Muscle layer of duodenum (tissue), 2 donors: ENCODE data around the gene CTU1.

Experiments
- H3K27ac ChIP-seq: one replicate; pipeline ENCODE4 v1.7.0; 2013; ENCODE audit warnings: mild to moderate bottlenecking, low read length
- H3K27me3 ChIP-seq: one replicate; pipeline ENCODE4 v1.7.0; 2013; ENCODE audit warnings: low read depth, mild to moderate bottlenecking, control low read depth, low read length
- H3K36me3 ChIP-seq, 2 donors: one replicate each; pipeline ENCODE4 v1.7.0; 2013; ENCODE audit warnings: low read length in 2 of 2, control low read depth in 1 of 2, mild to moderate bottlenecking in 1 of 2; ENCODE audit not compliant: insufficient read depth in 2 of 2, control insufficient read depth in 1 of 2
- H3K4me1 ChIP-seq, 2 donors: one replicate each; pipeline ENCODE4 v1.7.0; 2013; ENCODE audit warnings: low read length in 2 of 2, mild to moderate bottlenecking in 2 of 2, control low read depth in 1 of 2, moderate library complexity in 1 of 2; ENCODE audit not compliant: insufficient read depth in 2 of 2, control insufficient read depth in 1 of 2
- H3K4me3 ChIP-seq, 2 donors: one replicate each; pipeline ENCODE4 v1.7.0; 2013; ENCODE audit warnings: low read length in 2 of 2, low read depth in 1 of 2, mild to moderate bottlenecking in 1 of 2
- H3K9me3 ChIP-seq, 2 donors: one replicate each; pipeline ENCODE4 v1.7.0; 2013; ENCODE audit warnings: low read length in 2 of 2, control low read depth in 1 of 2, mild to moderate bottlenecking in 1 of 2; ENCODE audit not compliant: control insufficient read depth in 1 of 2
- donor health status: healthy.

Gene CTU1

DNA sequence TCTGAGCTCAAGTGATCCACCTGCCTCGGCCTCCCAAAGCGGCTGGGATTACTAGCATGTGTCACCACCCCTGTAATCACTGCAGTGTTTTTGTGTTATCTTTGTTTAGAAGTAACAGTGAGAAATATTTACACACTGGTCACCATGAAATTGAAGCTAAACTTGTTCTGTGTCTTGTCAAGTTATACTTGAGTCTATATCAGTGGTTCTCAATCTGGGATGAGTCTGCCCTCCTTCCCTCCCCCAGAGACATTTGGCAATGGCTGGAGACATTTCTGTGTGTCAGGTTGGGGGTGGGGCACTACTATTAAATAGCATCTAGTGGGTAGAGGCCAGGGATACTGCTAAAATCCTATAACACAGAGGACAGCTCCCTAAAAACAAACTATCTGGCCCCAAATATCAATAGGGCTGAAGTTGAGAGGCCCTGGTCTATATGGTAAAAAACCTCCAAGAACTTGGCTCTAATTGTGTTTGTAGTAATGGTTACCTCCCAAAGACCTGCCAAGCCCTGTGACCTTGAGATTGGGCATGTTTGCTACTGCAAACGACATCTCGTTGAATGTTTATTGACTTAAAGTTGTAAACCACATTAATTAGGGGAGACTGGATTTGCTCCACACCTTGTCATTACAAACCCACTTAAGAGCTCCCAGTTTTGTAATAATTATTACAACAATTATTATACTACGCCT, 6.9 kb downstream of the CTU1 start:
- Histone ChIP-seq H3K9me3 (no peaks in the 10 kb centered on the region), H3K4me1 (peaks cover 0 to 4% of the 10 kb centered on the region in 2 donors), H3K4me3 (no peak overlapping the region), H3K36me3 (peaks cover 3 to 12% of the 10 kb centered on the region in 2 donors), H3K27ac (no peak overlapping the region), H3K27me3 (no peaks in the 10 kb centered on the region)

DNA sequence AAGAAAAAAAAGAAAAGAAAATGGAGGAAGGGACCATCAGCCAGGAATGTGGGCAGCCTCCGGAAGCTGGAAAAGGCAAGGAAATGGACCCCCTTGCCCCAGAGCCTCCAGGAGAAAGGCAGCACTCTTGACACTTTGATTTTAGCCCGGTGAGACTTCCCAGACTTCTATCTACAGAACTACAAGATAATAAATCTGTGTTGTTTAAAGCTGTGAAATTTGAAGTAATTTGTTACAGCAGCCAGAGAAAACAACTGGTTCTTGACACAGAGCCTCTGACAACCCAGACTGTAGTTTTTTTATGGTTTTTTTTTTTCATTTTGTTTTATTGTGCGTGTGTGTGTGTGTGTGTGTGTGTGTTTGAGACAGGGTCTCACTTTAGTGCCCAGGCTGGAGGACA, 7.6 kb downstream of the CTU1 start:
- no peaks in the 10 kb centered on the region for H3K9me3 ChIP-seq
- H3K4me1 ChIP-seq: peaks cover 0 to 4% of the 10 kb centered on the region in 2 donors
- no peak overlapping the region for H3K4me3 ChIP-seq
- H3K27me3 ChIP-seq: no peaks in the 10 kb centered on the region
- peaks cover 3 to 12% of the 10 kb centered on the region in 2 donors for H3K36me3 ChIP-seq
- no peak overlapping the region for H3K27ac ChIP-seq

DNA sequence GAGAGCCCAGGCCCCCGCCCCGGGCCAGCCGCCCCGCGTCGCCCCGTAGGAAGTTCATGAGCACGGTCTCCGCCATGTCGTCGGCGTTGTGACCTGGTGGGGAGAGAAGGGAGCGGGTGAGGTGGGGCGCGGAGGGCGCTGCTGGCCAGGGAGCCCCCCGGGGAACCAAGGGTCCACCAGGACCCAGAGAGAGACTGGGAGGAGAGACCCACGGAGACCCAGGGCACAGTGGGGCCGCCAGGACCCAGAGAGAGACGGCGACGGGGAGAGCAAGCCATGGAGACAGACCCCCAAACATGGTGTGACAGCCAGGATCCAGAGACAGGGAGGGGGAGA, 9.2 kb downstream of the CTU1 start:
- H3K4me3 ChIP-seq: peak overlapping the region in 1 of 2 donors; percentile 43
- H3K27me3 ChIP-seq: no peaks in the 10 kb centered on the region
- H3K4me1 ChIP-seq: no peaks in the 10 kb centered on the region
- H3K9me3 ChIP-seq: no peaks in the 10 kb centered on the region
- H3K36me3 ChIP-seq: peaks cover 3 to 11% of the 10 kb centered on the region in 2 donors
- no peak overlapping the region for H3K27ac ChIP-seq

DNA sequence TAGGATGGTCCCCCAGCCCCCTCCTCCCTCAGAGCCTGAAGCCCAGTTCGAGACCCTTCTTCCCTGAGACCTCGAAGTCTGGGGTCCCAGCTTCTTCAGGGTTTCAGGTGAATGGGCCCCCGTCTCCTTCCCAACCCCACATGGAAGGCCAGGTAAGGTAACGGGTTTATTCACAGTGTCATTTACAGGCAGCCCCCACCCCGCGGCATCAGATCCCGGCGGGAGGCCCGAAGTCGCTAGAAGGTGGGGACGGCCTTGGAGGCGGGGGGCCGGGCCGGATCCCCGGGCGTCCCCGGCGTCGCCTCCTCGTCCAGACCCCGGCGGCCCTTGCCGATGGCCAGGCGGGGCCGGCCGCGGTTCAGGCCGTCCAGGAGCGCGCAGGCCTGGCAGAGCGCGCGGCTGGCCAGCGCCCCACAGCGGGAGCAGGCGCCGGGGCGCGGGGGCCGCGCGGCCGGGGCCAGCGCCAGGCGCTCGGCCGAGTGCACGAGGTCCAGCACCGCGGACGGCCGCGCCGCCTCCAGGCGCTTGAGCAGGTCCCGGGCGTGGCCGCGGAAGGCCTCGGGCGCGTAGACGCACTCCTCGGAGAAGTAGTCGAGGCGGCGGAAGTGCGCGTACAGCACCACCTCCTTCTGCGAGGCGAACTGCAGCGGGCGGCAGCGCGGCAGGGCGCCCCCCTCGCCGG, 9.7 kb downstream of the CTU1 start:
- Histone ChIP-seq H3K36me3 (peaks cover 3 to 7% of the 10 kb centered on the region in 2 donors), H3K4me3 (peak overlapping the region in 1 of 2 donors; percentile 43), H3K9me3 (no peaks in the 10 kb centered on the region), H3K4me1 (no peaks in the 10 kb centered on the region), H3K27me3 (no peaks in the 10 kb centered on the region), H3K27ac (no peak overlapping the region)

DNA sequence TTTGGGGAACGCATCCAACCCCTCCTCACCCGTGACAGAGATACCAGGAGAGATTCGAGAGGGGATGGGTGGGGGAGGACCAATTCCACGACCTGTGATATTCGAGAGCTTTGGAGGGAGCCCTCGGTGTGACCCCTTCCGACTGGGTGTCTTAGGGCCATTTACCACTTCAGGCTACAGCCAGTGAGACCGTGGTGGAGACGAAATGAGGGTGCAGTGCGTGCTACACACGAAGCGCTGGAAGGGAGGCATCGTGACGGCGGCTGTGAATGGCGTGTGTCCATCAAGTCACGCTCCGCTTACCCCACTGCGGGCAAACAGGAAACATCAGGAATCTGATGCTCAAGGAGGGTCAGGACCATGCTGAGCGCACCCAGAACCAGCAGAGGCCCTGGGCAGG, 10.4 kb downstream of the CTU1 start:
- Histone ChIP-seq H3K36me3 (peaks cover 3 to 7% of the 10 kb centered on the region in 2 donors), H3K27me3 (no peaks in the 10 kb centered on the region), H3K4me1 (no peaks in the 10 kb centered on the region), H3K9me3 (no peaks in the 10 kb centered on the region), H3K4me3 (no peak overlapping the region), H3K27ac (no peak overlapping the region)

DNA sequence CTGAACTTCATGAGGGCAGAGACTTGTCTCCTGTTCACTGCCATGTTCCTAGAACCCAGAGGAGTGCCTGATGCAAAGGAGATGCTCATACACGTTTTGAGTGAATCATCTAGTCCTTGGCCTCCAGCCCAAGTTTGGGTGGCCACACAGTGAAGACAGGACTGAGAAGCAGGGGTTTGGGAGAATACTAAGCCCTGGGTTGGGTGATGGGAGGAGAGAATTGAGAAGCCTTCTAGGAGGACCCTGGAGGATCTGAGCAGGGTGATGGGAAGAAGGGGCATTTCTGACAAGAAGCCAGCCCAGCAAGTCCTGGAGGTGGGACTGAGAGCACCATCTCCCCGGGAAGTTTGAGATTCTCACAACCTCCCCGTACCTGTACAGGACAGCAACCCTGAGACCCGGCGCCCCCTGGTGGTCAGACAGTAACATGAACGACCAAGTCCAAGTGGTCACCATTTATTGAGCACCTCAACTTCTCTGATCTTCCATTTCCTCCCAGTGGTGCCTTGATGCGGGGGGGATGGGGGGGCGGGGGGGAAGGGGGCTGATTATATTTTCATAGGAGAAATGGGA, 11.0 kb downstream of the CTU1 start:
- no peak overlapping the region for H3K27ac ChIP-seq
- H3K4me3 ChIP-seq: no peak overlapping the region
- no peaks in the 10 kb centered on the region for H3K4me1 ChIP-seq
- peaks cover 1 to 2% of the 10 kb centered on the region in 2 donors for H3K36me3 ChIP-seq
- no peaks in the 10 kb centered on the region for H3K9me3 ChIP-seq
- H3K27me3 ChIP-seq: no peaks in the 10 kb centered on the region

DNA sequence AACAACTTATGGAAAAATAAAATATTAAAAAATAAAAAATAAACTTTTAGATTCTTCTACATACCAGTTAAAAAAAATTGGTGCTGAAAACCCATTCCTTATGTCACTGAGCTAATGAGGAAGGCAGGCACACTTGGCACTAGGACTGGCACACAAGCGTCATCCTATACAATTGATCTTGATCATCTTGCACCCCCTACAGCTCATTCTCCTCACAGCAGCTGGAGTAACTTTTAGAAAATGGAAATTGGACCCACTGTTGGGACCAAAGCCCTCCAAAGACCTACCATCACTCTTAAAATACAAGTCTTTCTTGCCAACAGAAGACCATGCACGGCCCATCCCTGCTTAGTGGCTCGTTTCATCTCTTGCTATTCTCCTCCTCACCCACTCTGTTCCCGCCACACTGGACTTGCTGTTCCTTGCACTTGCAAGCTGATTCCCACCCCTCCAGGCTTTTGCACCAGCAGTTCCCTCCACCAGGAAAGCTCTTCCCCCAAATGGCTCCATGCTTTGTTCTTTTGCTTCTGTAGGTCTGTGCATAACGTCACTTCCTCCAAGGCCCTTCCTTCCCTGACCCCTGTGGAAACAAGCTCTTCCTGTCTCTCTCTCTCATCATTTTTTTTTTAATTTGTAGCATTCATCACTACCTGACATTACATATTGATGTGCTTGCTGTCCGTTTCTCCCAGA, 11.6 kb downstream of the CTU1 start:
- no peak overlapping the region for H3K4me3 ChIP-seq
- no peaks in the 10 kb centered on the region for H3K9me3 ChIP-seq
- H3K27me3 ChIP-seq: no peaks in the 10 kb centered on the region
- H3K36me3 ChIP-seq: no peaks in the 10 kb centered on the region
- H3K4me1 ChIP-seq: no peaks in the 10 kb centered on the region
- no peak overlapping the region for H3K27ac ChIP-seq

DNA sequence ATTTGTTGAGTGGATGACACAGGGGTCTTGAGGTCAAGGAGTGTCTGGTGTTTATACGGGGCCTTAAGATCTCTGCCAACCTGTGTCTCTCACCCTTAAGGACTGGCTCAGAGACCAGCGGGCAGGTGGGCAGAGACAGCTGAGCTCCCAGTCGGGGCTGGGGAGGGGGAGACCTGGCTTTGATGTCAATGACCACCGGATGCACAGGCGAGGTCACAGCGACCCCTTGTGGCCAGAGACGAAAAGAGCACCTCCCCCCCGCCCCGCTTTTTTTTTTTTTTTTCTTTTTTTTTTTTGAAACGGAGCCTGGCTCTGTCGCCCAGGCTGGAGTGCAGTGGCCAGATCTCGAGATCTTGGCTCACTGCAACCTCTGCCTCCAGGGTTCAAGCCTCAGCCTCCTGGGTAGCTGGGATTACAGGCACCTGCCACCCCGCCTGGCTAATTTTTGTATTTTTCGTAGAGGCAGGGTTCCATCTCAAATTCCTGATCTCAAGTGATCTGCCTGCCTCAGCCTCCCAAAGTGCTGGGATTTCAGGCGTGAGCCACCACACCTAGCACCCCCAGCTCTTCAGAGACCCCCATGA, 13.4 kb downstream of the CTU1 start:
- Histone ChIP-seq H3K4me3 (no peak overlapping the region), H3K36me3 (no peaks in the 10 kb centered on the region)

DNA sequence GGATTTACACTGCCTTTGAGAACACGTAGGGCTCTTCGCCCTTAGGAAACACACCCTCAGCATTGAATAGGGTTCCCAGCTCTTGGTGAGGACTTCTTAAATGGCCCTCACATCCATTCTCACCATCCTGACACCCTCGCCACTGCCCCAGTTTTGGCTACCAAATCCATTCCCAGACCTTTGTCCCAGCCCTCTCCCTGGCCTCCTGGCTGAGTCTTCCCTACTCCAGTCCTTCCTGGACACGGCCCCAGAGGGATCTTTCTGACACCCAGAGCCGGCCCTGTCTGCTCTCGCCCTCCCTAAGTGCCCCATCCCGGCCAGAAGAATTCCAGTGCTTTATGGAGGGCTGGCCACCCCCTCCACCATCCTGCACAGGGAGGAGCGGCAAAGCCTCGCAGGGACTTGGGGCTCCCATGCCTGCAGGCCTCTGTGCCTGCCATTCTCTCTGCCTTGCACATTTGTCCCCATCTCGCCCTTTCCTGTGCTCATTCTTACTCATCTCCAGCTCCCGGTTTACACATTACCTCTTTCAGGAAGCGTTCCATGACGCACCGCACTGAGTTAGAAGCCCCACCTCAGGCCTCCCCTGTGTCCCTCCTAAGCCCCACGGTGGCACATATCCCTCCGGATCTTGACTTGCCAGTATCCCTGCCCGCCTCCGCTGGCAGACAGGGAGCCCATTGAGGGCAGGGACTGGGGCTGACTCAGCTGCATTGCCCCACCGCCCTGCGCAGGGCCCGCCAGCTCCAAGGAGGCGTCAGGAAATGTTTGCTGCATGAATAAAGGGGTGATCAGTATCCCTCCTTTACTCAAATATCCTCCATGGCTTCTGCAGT, 14.5 kb downstream of the CTU1 start:
- Histone ChIP-seq H3K4me3 (no peak overlapping the region), H3K36me3 (no peaks in the 10 kb centered on the region), H3K9me3 (no peaks in the 10 kb centered on the region), H3K27me3 (no peaks in the 10 kb centered on the region), H3K4me1 (no peaks in the 10 kb centered on the region), H3K27ac (no peak overlapping the region)

More for the DNA sequence above, 13.4 kb downstream of the CTU1 start:
- Histone ChIP-seq H3K27ac (no peak overlapping the region), H3K27me3 (no peaks in the 10 kb centered on the region), H3K9me3 (no peaks in the 10 kb centered on the region), H3K4me1 (no peaks in the 10 kb centered on the region)

DNA sequence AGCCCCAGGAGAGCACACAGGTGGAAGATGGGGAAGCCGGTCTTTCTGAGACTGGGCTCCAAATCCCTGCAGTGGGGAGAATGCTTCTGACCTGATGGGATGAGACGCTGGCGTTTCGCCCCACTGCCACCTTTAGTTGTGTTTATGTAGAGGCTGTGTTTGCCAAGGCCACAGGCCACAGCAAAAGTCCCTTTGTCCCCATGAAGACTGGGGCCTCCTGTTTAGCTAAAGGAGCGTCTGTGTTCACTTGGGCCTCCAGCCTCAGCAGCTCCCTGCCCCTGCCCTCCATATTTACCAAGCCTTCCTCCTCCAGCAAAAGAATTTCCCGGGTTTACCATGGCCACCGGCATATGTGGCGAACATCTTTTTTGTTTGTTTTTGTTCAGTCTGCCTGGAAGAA, 15.1 kb downstream of the CTU1 start:
- no peak overlapping the region for H3K4me3 ChIP-seq
- H3K27me3 ChIP-seq: no peaks in the 10 kb centered on the region
- no peaks in the 10 kb centered on the region for H3K36me3 ChIP-seq
- no peaks in the 10 kb centered on the region for H3K9me3 ChIP-seq
- no peaks in the 10 kb centered on the region for H3K4me1 ChIP-seq
- H3K27ac ChIP-seq: no peak overlapping the region
